B cell (primary cell): ENCODE data around the gene ATP8B1.
"Not testable (repeated sequence)": the region's sequence is repeated elsewhere in the genome, so short reads cannot be mapped to it uniquely, and the experiment has no call there.

Experiments used
- CTCF ChIP-seq: fragments of 200-600 bp; IDR thresholded peaks from one replicate; pipeline ENCODE4 v1.8.0; 2022; ENCODE audit warnings: antibody characterized with exemption, mild to moderate bottlenecking
- EZH2 ChIP-seq: IDR thresholded peaks from 2 replicates; pipeline ENCODE4 v1.6.1; 2012; ENCODE audit warnings: borderline replicate concordance, low read depth, mild to moderate bottlenecking, moderate library complexity, low read length; ENCODE audit not compliant: insufficient read depth, poor library complexity, severe bottlenecking

- not testable (repeated sequence) for TF ChIP-seq CTCF, EZH2
Measured at GRCh38 chr18:57848374-57848773, 45.3 kb upstream of the ATP8B1 start.
